Small intestine (tissue), 7 donors: ENCODE data around the gene CNTN1. TPM values are rescaled to one million over a fixed set of nuclear protein-coding genes. Genes with fewer than 3 reads are reported as not detected.
A peak's percentile ranks its signal among the peaks of the same experiment; 100 is the strongest.

ENCODE experiments used
- DNase-seq, 2 donors: peaks; one replicate each; pipeline versions ENCODE4 v3.0.0 to v3.0.0-alpha.2; 2013
- FAIRE-seq: peaks from 2 replicates; lab custom pipeline; 2012; peaks lifted over from hg19 to GRCh38; lab: Jason Lieb, UNC
- H3K27ac ChIP-seq, 3 donors: one replicate each; pipeline ENCODE4 v1.5.1; 2013; ENCODE audit warnings: low read length in 2 of 3, mild to moderate bottlenecking in 2 of 3, control low read depth in 1 of 3, inconsistent platforms in 1 of 3, low read depth in 1 of 3, moderate library complexity in 1 of 3
- H3K27me3 ChIP-seq, 3 donors: one replicate each; pipeline ENCODE4 v1.6.1; 2013; ENCODE audit warnings: low read length in 3 of 3, inconsistent platforms in 1 of 3; ENCODE audit not compliant: control insufficient read depth in 3 of 3, insufficient read depth in 3 of 3
- H3K36me3 ChIP-seq, 3 donors: one replicate each; pipeline ENCODE4 v1.6.1; 2013; ENCODE audit warnings: low read length in 3 of 3, inconsistent platforms in 1 of 3, low read depth in 1 of 3, mild to moderate bottlenecking in 1 of 3, moderate library complexity in 1 of 3; ENCODE audit not compliant: control insufficient read depth in 3 of 3, insufficient read depth in 2 of 3
- H3K4me1 ChIP-seq, 3 donors: one replicate each; pipeline ENCODE4 v1.6.1; 2013; ENCODE audit warnings: low read length in 2 of 3, inconsistent platforms in 1 of 3, low read depth in 1 of 3, mild to moderate bottlenecking in 1 of 3, moderate library complexity in 1 of 3; ENCODE audit not compliant: control insufficient read depth in 3 of 3, insufficient read depth in 2 of 3
- H3K4me3 ChIP-seq, 3 donors: one replicate each; pipeline ENCODE4 v1.5.1; 2013; ENCODE audit warnings: low read length in 3 of 3, control low read depth in 1 of 3, inconsistent platforms in 1 of 3, low read depth in 1 of 3, mild to moderate bottlenecking in 1 of 3, moderate library complexity in 1 of 3
- H3K9me3 ChIP-seq, 2 donors: one replicate each; pipeline ENCODE4 v1.6.1; 2013; ENCODE audit warnings: low read depth in 1 of 2, low read length in 1 of 2; ENCODE audit not compliant: control insufficient read depth in 2 of 2, insufficient read depth in 1 of 2
- WGBS, 3 donors: extraction: QIAGEN DNeasy Blood & Tissue Kit; methylation state at CpG; one replicate each; pipeline ENCODE4 v1.1.7; 2013; 5-methylcytosine and 5-hydroxymethylcytosine counted together
- polyA plus RNA-seq, 4 donors: library from polyadenylated mRNA; stranded (reverse) in 3 of 4; unstranded in 1 of 4; fragments of 200-250 nt in 3 of 4; fragments of 120-200 nt in 1 of 4; gene quantifications; one replicate each; pipeline versions ENCODE4 v1.2.1 to v1.2.3, GENCODE V29; 2013
- donor health status: healthy with polysubstance abuse.
- donor health status: control.
- donor health status: control.
- donor health status: Bipolar disorder and iron deficiency.
- donor health status: healthy.

CNTN1 gene
- polyA plus RNA-seq, 4 donors, result under 0.01 to 1.6 (median 0.56) TPM

GRCh38 chr12:41039461-41039860 lies 347.2 kb downstream of the CNTN1 start:
- H3K27ac ChIP-seq, result no peak overlapping the region
- H3K27me3 ChIP-seq, result no peaks in the 10 kb centered on the region
- H3K4me3 ChIP-seq, result no peak overlapping the region
- no peak for DNase-seq
- H3K36me3 ChIP-seq, result no peaks in the 10 kb centered on the region
- FAIRE-seq, result no peak
- no peaks in the 10 kb centered on the region for H3K9me3 ChIP-seq
- no peaks in the 10 kb centered on the region for H3K4me1 ChIP-seq

- Histone ChIP-seq H3K4me1 (no peaks in the 10 kb centered on the region), H3K36me3 (no peaks in the 10 kb centered on the region), H3K4me3 (no peak overlapping the region), H3K27me3 (no peaks in the 10 kb centered on the region), H3K27ac (no peak overlapping the region), H3K9me3 (no peaks in the 10 kb centered on the region)
- FAIRE-seq, result no peak
- 59 to 74% (median 64%) methylated on average over 1 of the region's 1 CpG for WGBS, 3 donors
- DNase-seq, result no peak
These were observed 353.3 kb downstream of the CNTN1 start for GRCh38 chr12:41045509-41045908.

GRCh38 chr12:41049033-41049432 lies 356.8 kb downstream of the CNTN1 start:
- Histone ChIP-seq H3K4me1 (no peaks in the 10 kb centered on the region), H3K27ac (no peak overlapping the region), H3K36me3 (no peaks in the 10 kb centered on the region), H3K4me3 (no peak overlapping the region), H3K9me3 (no peaks in the 10 kb centered on the region), H3K27me3 (no peaks in the 10 kb centered on the region)
- 15 to 47% (median 17%) methylated on average over 2 of the region's 2 CpGs for WGBS, 3 donors
- DNase-seq (no peak), FAIRE-seq (no peak)

- no peak overlapping the region for H3K27ac ChIP-seq
- no peak overlapping the region for H3K4me3 ChIP-seq
- no peaks in the 10 kb centered on the region for H3K4me1 ChIP-seq
- FAIRE-seq, result no peak
- no peaks in the 10 kb centered on the region for H3K36me3 ChIP-seq
- H3K9me3 ChIP-seq, result no peaks in the 10 kb centered on the region
- 21 to 51% (median 33%) methylated on average over 2 of the region's 2 CpGs for WGBS, 3 donors
- no peak for DNase-seq
- no peaks in the 10 kb centered on the region for H3K27me3 ChIP-seq
These were observed 359.7 kb downstream of the CNTN1 start for GRCh38 chr12:41051954-41052353.

GRCh38 chr12:41052441-41052840 lies 360.2 kb downstream of the CNTN1 start:
- Histone ChIP-seq H3K27ac (no peak overlapping the region), H3K27me3 (no peaks in the 10 kb centered on the region), H3K9me3 (no peaks in the 10 kb centered on the region), H3K4me3 (no peak overlapping the region), H3K36me3 (no peaks in the 10 kb centered on the region), H3K4me1 (no peaks in the 10 kb centered on the region)
- DNase-seq (no peak), FAIRE-seq (peak; percentile 61)
- WGBS, 3 donors, result 45 to 59% (median 46%) methylated on average over 1 of the region's 1 CpG

GRCh38 chr12:41053046-41053445 lies 360.8 kb downstream of the CNTN1 start:
- Histone ChIP-seq H3K4me1 (no peaks in the 10 kb centered on the region), H3K4me3 (no peak overlapping the region), H3K27me3 (no peaks in the 10 kb centered on the region), H3K36me3 (no peaks in the 10 kb centered on the region), H3K9me3 (no peaks in the 10 kb centered on the region), H3K27ac (no peak overlapping the region)
- no peak for FAIRE-seq
- 53 to 85% (median 84%) methylated on average over 1 of the region's 1 CpG for WGBS, 3 donors
- DNase-seq, result no peak

- no peak for FAIRE-seq
- H3K36me3 ChIP-seq, result no peaks in the 10 kb centered on the region
- H3K27ac ChIP-seq, result no peak overlapping the region
These were observed 363.8 kb downstream of the CNTN1 start for GRCh38 chr12:41055875-41056577.

GRCh38 chr12:41058266-41058665 lies 366.0 kb downstream of the CNTN1 start:
- no peaks in the 10 kb centered on the region for H3K27me3 ChIP-seq
- no peak overlapping the region for H3K4me3 ChIP-seq
- no peak for FAIRE-seq
- no peaks in the 10 kb centered on the region for H3K9me3 ChIP-seq
- no peak overlapping the region for H3K27ac ChIP-seq
- no peak for DNase-seq
- H3K36me3 ChIP-seq, result no peaks in the 10 kb centered on the region
- no peaks in the 10 kb centered on the region for H3K4me1 ChIP-seq

More at GRCh38 chr12:41055875-41056577, 363.8 kb downstream of the CNTN1 start:
- no peaks in the 10 kb centered on the region for H3K27me3 ChIP-seq
- no peak for DNase-seq
- H3K4me1 ChIP-seq, result no peaks in the 10 kb centered on the region
- WGBS, 3 donors, result 63 to 64% (median 63%) methylated on average over 3 of the region's 3 CpGs
- no peaks in the 10 kb centered on the region for H3K9me3 ChIP-seq
- H3K4me3 ChIP-seq, result no peak overlapping the region

- no peaks in the 10 kb centered on the region for H3K4me1 ChIP-seq
- FAIRE-seq (no peak), DNase-seq (no peak)
- no peak overlapping the region for H3K4me3 ChIP-seq
- H3K36me3 ChIP-seq, result no peaks in the 10 kb centered on the region
- H3K9me3 ChIP-seq, result no peaks in the 10 kb centered on the region
- H3K27ac ChIP-seq, result no peak overlapping the region
- no peaks in the 10 kb centered on the region for H3K27me3 ChIP-seq
- 56 to 63% (median 57%) methylated on average over 2 of the region's 2 CpGs for WGBS, 3 donors
These were observed 369.0 kb downstream of the CNTN1 start for GRCh38 chr12:41061192-41061591.
